HepG2 (cell line): ENCODE data around the gene STIP1. TPM values are rescaled to one million over a fixed set of nuclear protein-coding genes. Genes with fewer than 3 reads are reported as not detected.

Experiments
- ATM ChIP-seq: fragments of 450-650 bp; IDR thresholded peaks from 2 replicates; pipeline ENCODE4 v1.7.1; 2017; ENCODE audit warnings: mild to moderate bottlenecking, borderline replicate concordance
- CREB3 ChIP-seq: sonication (generic); formaldehyde crosslinking; IDR thresholded peaks from 2 replicates; pipeline ENCODE4 v1.5.0; 2020; ENCODE audit warnings: missing genetic modification reagents
- FOXM1 ChIP-seq: sonication (generic); formaldehyde crosslinking; IDR thresholded peaks from 2 replicates; pipeline ENCODE4 v1.5.0; 2020; ENCODE audit warnings: missing genetic modification reagents
- KLF11 ChIP-seq: IDR thresholded peaks from 2 replicates; pipeline ENCODE4 v1.6.1; 2016; ENCODE audit warnings: missing compliant biosample characterization
- KLF6 ChIP-seq: IDR thresholded peaks from 2 replicates; pipeline ENCODE4 v1.8.0; 2016; ENCODE audit warnings: missing biosample characterization, missing genetic modification reagents
- MYPOP ChIP-seq: sonication (generic); formaldehyde crosslinking; IDR thresholded peaks from 2 replicates; pipeline ENCODE4 v1.8.1; 2023; ENCODE audit warnings: mild to moderate bottlenecking, moderate library complexity, missing genetic modification reagents
- NFYB ChIP-seq: sonication (generic); formaldehyde crosslinking; IDR thresholded peaks from 2 replicates; pipeline ENCODE4 v1.4.0; 2020; ENCODE audit warnings: missing genetic modification reagents
- RXRB ChIP-seq: IDR thresholded peaks from 2 replicates; pipeline ENCODE4 v1.6.1; 2016; ENCODE audit warnings: borderline replicate concordance, missing genetic modification reagents, missing compliant biosample characterization
- SALL2 ChIP-seq: sonication (generic); formaldehyde crosslinking; IDR thresholded peaks from 2 replicates; pipeline ENCODE4 v1.8.1; 2023; ENCODE audit warnings: mild to moderate bottlenecking, missing genetic modification reagents, inconsistent platforms
- SRF ChIP-seq: IDR thresholded peaks from 2 replicates; pipeline ENCODE4 v1.6.1; 2011; ENCODE audit warnings: mild to moderate bottlenecking, low read depth, low read length, moderate library complexity
- ZBTB4 ChIP-seq: sonication (generic); formaldehyde crosslinking; IDR thresholded peaks from 2 replicates; pipeline ENCODE4 v1.4.0; 2020; ENCODE audit warnings: missing genetic modification reagents, mild to moderate bottlenecking, borderline replicate concordance
- ZBTB7A ChIP-seq: sonication (generic); formaldehyde crosslinking; IDR thresholded peaks from 2 replicates; pipeline ENCODE4 v1.8.0; 2022; ENCODE audit warnings: mild to moderate bottlenecking, missing genetic modification reagents
- ZNF296 ChIP-seq: sonication (generic); formaldehyde crosslinking; conservative IDR thresholded peaks from 2 replicates; pipeline ENCODE4 v1.5.0; 2020; ENCODE audit warnings: mild to moderate bottlenecking, missing genetic modification reagents
- ZNF563 ChIP-seq: sonication (generic); formaldehyde crosslinking; IDR thresholded peaks from 2 replicates; pipeline ENCODE4 v1.8.0; 2022; ENCODE audit warnings: mild to moderate bottlenecking, moderate library complexity, missing genetic modification reagents
- ZSCAN9 ChIP-seq: IDR thresholded peaks from 2 replicates; pipeline ENCODE4 v1.6.1; 2016; ENCODE audit warnings: borderline replicate concordance
- polyA plus RNA-seq, 8 experiments: library from polyadenylated mRNA; depleted of rRNA in 3 of 8; stranded (reverse) in 7 of 8; unstranded in 1 of 8; fragments of >200 nt; fragmentation: Illumina TruSeq in 4 of 8; extraction: Trizol in 4 of 8; gene quantifications; 2 replicates each; pipeline versions ENCODE4 v1.2.1 to v1.2.3, GENCODE V29; 2011 to 2016; ENCODE audit warnings: low read depth in 4 of 8, missing spikeins in 1 of 8, mixed read lengths in 1 of 8; ENCODE audit not compliant: insufficient read depth in 1 of 8
- total RNA-seq, 5 experiments: library from RNA; depleted of rRNA; stranded (reverse); fragments of >200 nt; fragmentation: Illumina TruSeq; extraction: Trizol; gene quantifications; 2 replicates each; pipeline ENCODE4 v1.2.3, GENCODE V29; 2016; ENCODE audit warnings: low read depth in 1 of 5
- TF ChIP-seq, protein P1 (sequence below): sonication (generic); formaldehyde crosslinking; IDR thresholded peaks from 2 replicates; pipeline ENCODE4 v1.4.0; 2020; ENCODE audit warnings: missing genetic modification reagents, borderline replicate concordance
- TF ChIP-seq, protein P2 (sequence below): sonication (generic); formaldehyde crosslinking; IDR thresholded peaks from 2 replicates; pipeline ENCODE4 v1.4.0; 2020; ENCODE audit warnings: missing genetic modification reagents
- TF ChIP-seq, protein P3 (sequence below): IDR thresholded peaks from 2 replicates; pipeline ENCODE4 v1.6.1; 2016; ENCODE audit warnings: control low read depth

Gene STIP1
- total and polyA plus RNA-seq, 2 of the 13 experiments (the other 11 are each of a cell fraction or from before 2014, with no cell fraction given) = 81.1 to 217 TPM

- TF ChIP-seq, protein P1, sequence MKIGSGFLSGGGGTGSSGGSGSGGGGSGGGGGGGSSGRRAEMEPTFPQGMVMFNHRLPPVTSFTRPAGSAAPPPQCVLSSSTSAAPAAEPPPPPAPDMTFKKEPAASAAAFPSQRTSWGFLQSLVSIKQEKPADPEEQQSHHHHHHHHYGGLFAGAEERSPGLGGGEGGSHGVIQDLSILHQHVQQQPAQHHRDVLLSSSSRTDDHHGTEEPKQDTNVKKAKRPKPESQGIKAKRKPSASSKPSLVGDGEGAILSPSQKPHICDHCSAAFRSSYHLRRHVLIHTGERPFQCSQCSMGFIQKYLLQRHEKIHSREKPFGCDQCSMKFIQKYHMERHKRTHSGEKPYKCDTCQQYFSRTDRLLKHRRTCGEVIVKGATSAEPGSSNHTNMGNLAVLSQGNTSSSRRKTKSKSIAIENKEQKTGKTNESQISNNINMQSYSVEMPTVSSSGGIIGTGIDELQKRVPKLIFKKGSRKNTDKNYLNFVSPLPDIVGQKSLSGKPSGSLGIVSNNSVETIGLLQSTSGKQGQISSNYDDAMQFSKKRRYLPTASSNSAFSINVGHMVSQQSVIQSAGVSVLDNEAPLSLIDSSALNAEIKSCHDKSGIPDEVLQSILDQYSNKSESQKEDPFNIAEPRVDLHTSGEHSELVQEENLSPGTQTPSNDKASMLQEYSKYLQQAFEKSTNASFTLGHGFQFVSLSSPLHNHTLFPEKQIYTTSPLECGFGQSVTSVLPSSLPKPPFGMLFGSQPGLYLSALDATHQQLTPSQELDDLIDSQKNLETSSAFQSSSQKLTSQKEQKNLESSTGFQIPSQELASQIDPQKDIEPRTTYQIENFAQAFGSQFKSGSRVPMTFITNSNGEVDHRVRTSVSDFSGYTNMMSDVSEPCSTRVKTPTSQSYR (CRISPR knock-in tag) = peak; percentile 94
- TF ChIP-seq KLF6 (0 out of 2 replicates have a peak, but pooled peaks have one; percentile 10), SALL2 (CRISPR knock-in tag) (no peak), SRF (peak; percentile 51), ZBTB4 (no peak), ZSCAN9 (0 out of 2 replicates have a peak, but pooled peaks have one; percentile 68), ZNF563 (no peak), NFYB (peak; percentile 96), ATM (no peak), ZNF296 (no peak), FOXM1 (CRISPR knock-in tag) (no peak), ZBTB7A (CRISPR knock-in tag) (no peak), CREB3 (CRISPR knock-in tag) (0 out of 2 replicates have a peak, but pooled peaks have one; percentile 43), MYPOP (CRISPR knock-in tag) (no peak; the same call in 1 of the 2 replicates), RXRB (peak; percentile 60), KLF11 (CRISPR knock-in tag) (peak; percentile 67; the same call in 1 of the 2 replicates)
- TF ChIP-seq, protein P2, sequence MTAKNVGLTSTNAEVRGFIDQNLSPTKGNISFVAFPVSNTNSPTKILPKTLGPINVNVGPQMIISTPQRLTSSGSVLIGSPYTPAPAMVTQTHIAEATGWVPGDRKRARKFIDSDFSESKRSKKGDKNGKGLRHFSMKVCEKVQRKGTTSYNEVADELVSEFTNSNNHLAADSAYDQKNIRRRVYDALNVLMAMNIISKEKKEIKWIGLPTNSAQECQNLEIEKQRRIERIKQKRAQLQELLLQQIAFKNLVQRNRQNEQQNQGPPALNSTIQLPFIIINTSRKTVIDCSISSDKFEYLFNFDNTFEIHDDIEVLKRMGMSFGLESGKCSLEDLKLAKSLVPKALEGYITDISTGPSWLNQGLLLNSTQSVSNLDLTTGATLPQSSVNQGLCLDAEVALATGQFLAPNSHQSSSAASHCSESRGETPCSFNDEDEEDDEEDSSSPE (CRISPR knock-in tag) = peak; percentile 85
- TF ChIP-seq, protein P3, sequence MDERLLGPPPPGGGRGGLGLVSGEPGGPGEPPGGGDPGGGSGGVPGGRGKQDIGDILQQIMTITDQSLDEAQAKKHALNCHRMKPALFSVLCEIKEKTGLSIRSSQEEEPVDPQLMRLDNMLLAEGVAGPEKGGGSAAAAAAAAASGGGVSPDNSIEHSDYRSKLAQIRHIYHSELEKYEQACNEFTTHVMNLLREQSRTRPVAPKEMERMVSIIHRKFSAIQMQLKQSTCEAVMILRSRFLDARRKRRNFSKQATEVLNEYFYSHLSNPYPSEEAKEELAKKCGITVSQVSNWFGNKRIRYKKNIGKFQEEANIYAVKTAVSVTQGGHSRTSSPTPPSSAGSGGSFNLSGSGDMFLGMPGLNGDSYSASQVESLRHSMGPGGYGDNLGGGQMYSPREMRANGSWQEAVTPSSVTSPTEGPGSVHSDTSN (CRISPR knock-in tag) = peak; percentile 98
Observed at GRCh38 chr11:64185693-64186491, at the start of gene STIP1 (continued).
